ENCODE data around the gene CRYGN.

GRCh38 chr7:151470711-151471110, 30.8 kb upstream of the CRYGN start:
- TF ChIP-seq POLR2A (IDR thresholded peaks at IDR 0.05) (no peak), CTCF (IDR thresholded peaks at IDR 0.05) (no peak)
